ENCODE data around the gene SPRY4. TPM values are rescaled to one million over a fixed set of nuclear protein-coding genes. Genes with fewer than 3 reads are reported as not detected.

SPRY4 gene
- total RNA-seq, 1 experiment from 2014 or later: 140 TPM

GRCh38 chr5:142313275-142313674, 11.5 kb downstream of the SPRY4 start:
- ATAC-seq (no peak), DNase-seq (ENCODE audit: low spot score) (no peak)
- Mint-ChIP-seq H3K9me3 (no peaks in the 10 kb centered on the region), H3K36me3 (peaks cover 77% of the 10 kb centered on the region), H3K27ac (peak overlapping the region; percentile 85), H3K27me3 (ENCODE audit: low read depth) (no peaks in the 10 kb centered on the region; the same call in 1 of the 2 replicates), H3K4me3 (peak overlapping the region; percentile 23; the same call in 1 of the 2 replicates), H3K4me1 (peaks cover 89% of the 10 kb centered on the region)
- ChIA-PET POLR2A (interaction anchor here (0.9 kb wide), 1 partner anchor 12 kb away, joined by 4 read pairs; the partner anchor contains the start of gene SPRY4), CTCF (no interaction called here)
- TF ChIP-seq HMGXB4 (CRISPR knock-in tag; IDR thresholded peaks at IDR 0.05): no peak
- no peak for TF ChIP-seq SMAD3 (CRISPR knock-in tag; IDR thresholded peaks at IDR 0.05; ENCODE audit: borderline replicate concordance)
- TF ChIP-seq, protein P1, sequence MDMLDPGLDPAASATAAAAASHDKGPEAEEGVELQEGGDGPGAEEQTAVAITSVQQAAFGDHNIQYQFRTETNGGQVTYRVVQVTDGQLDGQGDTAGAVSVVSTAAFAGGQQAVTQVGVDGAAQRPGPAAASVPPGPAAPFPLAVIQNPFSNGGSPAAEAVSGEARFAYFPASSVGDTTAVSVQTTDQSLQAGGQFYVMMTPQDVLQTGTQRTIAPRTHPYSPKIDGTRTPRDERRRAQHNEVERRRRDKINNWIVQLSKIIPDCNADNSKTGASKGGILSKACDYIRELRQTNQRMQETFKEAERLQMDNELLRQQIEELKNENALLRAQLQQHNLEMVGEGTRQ (CRISPR knock-in tag; IDR thresholded peaks at IDR 0.05): no peak
- no peak for TF ChIP-seq NR3C1 (CRISPR knock-in tag; conservative IDR thresholded peaks at IDR 0.05; ENCODE audit: low read depth)
- TF ChIP-seq OVOL2 (CRISPR knock-in tag; IDR thresholded peaks at IDR 0.05; ENCODE audit: borderline replicate concordance): no peak
- TF ChIP-seq, protein P2, sequence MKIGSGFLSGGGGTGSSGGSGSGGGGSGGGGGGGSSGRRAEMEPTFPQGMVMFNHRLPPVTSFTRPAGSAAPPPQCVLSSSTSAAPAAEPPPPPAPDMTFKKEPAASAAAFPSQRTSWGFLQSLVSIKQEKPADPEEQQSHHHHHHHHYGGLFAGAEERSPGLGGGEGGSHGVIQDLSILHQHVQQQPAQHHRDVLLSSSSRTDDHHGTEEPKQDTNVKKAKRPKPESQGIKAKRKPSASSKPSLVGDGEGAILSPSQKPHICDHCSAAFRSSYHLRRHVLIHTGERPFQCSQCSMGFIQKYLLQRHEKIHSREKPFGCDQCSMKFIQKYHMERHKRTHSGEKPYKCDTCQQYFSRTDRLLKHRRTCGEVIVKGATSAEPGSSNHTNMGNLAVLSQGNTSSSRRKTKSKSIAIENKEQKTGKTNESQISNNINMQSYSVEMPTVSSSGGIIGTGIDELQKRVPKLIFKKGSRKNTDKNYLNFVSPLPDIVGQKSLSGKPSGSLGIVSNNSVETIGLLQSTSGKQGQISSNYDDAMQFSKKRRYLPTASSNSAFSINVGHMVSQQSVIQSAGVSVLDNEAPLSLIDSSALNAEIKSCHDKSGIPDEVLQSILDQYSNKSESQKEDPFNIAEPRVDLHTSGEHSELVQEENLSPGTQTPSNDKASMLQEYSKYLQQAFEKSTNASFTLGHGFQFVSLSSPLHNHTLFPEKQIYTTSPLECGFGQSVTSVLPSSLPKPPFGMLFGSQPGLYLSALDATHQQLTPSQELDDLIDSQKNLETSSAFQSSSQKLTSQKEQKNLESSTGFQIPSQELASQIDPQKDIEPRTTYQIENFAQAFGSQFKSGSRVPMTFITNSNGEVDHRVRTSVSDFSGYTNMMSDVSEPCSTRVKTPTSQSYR (CRISPR knock-in tag; IDR thresholded peaks at IDR 0.05): no peak
- no peak for TF ChIP-seq TEAD1 (CRISPR knock-in tag; IDR thresholded peaks at IDR 0.05)
- no peak for TF ChIP-seq FOXJ3 (CRISPR knock-in tag; IDR thresholded peaks at IDR 0.05; ENCODE audit: borderline replicate concordance)
- TF ChIP-seq ZNF263 (CRISPR knock-in tag; IDR thresholded peaks at IDR 0.05; ENCODE audit: low read depth): no peak
- TF ChIP-seq, protein P3, sequence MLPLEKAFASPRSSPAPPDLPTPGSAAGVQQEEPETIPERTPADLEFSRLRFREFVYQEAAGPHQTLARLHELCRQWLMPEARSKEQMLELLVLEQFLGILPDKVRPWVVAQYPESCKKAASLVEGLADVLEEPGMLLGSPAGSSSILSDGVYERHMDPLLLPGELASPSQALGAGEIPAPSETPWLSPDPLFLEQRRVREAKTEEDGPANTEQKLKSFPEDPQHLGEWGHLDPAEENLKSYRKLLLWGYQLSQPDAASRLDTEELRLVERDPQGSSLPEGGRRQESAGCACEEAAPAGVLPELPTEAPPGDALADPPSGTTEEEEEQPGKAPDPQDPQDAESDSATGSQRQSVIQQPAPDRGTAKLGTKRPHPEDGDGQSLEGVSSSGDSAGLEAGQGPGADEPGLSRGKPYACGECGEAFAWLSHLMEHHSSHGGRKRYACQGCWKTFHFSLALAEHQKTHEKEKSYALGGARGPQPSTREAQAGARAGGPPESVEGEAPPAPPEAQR (CRISPR knock-in tag; IDR thresholded peaks at IDR 0.05): no peak
- no peak for TF ChIP-seq TP53 (CRISPR knock-in tag; IDR thresholded peaks at IDR 0.05)
- no peak for TF ChIP-seq NFE2L1 (CRISPR knock-in tag; IDR thresholded peaks at IDR 0.05)
- no peak for TF ChIP-seq TEAD4 (CRISPR knock-in tag; IDR thresholded peaks at IDR 0.05)
- TF ChIP-seq, protein P4, sequence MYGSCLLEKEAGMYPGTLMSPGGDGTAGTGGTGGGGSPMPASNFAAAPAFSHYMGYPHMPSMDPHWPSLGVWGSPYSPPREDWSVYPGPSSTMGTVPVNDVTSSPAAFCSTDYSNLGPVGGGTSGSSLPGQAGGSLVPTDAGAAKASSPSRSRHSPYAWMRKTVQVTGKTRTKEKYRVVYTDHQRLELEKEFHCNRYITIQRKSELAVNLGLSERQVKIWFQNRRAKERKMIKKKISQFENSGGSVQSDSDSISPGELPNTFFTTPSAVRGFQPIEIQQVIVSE (CRISPR knock-in tag; IDR thresholded peaks at IDR 0.05; ENCODE audit: borderline replicate concordance): no peak
- TF ChIP-seq, protein P5, sequence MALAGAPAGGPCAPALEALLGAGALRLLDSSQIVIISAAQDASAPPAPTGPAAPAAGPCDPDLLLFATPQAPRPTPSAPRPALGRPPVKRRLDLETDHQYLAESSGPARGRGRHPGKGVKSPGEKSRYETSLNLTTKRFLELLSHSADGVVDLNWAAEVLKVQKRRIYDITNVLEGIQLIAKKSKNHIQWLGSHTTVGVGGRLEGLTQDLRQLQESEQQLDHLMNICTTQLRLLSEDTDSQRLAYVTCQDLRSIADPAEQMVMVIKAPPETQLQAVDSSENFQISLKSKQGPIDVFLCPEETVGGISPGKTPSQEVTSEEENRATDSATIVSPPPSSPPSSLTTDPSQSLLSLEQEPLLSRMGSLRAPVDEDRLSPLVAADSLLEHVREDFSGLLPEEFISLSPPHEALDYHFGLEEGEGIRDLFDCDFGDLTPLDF (CRISPR knock-in tag; IDR thresholded peaks at IDR 0.05): no peak
- TF ChIP-seq ZNF423 (CRISPR knock-in tag; IDR thresholded peaks at IDR 0.05): no peak
- TF ChIP-seq ATF1 (CRISPR knock-in tag; IDR thresholded peaks at IDR 0.05): no peak
- no peak for TF ChIP-seq ETV6 (CRISPR knock-in tag; IDR thresholded peaks at IDR 0.05)
- TF ChIP-seq HMGA2 (CRISPR knock-in tag; IDR thresholded peaks at IDR 0.05): no peak

Data from WTC11 (cell line).